ENCODE measurements around the gene NME7.

The NME7 gene

DNA sequence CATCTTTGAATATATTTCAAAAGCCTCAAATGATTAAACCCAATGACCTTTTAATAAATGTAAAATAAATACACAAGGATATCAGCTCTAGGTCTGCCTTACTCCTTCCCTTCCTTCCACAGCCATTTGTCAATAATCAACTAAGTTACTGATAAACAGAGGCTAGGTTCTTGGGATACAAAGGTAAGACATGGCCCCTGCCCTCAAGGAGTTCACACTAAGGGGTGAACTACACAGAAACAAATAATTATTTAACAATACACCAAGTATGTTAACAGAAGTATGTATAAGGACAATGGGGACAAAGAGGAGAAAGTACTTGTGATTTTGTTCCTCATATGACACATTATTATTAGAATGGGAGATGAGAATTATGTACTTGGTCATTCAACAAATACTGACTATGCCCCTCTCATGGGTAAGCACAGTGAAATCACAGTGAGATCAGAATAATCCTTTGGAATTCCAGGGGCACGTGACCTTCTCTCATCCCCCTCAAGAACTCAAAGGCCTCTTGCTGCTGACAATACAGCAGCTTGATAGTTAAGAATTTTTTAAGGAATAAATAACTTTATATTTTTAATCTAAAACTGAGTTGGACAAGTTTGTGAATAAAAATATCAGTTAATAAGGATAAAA is 220.9 kb downstream of the NME7 start (continued):
- no peak for TF ChIP-seq ZNF391 (tag by site-specific recombination; IDR thresholded peaks at IDR 0.05; ENCODE audit: borderline replicate concordance, low read depth)

GRCh38 chr1:169144941-169145626 is 222.5 kb downstream of the NME7 start:
- H3K4me3 ChIP-seq (ENCODE audit: low read depth, low read length) = no peak overlapping the region
- no peaks in the 10 kb centered on the region for H3K36me3 ChIP-seq (ENCODE audit: control insufficient read depth in 2 of 2, insufficient read depth in 1 of 2, low read length in 2 of 2)
- POLR2A ChIA-PET = no interaction called here
- H3K4me1 ChIP-seq (ENCODE audit: control insufficient read depth, insufficient read depth, low read length) = no peaks in the 10 kb centered on the region
- CTCF ChIA-PET = interaction anchor here (0.6 kb wide), 1 partner anchor 360 kb away, joined by 3 read pairs; no protein-coding TSS in a partner anchor
- no peak for TF ChIP-seq ZNF221 (tag by site-specific recombination; IDR thresholded peaks at IDR 0.05; ENCODE audit: borderline replicate concordance)
- no peaks in the 10 kb centered on the region for H3K9me3 ChIP-seq (ENCODE audit: control insufficient read depth, insufficient read depth, low read depth, low read length)
- no peak overlapping the region for H3K27ac ChIP-seq (ENCODE audit: extremely low read depth, low read depth, low read length)

DNA sequence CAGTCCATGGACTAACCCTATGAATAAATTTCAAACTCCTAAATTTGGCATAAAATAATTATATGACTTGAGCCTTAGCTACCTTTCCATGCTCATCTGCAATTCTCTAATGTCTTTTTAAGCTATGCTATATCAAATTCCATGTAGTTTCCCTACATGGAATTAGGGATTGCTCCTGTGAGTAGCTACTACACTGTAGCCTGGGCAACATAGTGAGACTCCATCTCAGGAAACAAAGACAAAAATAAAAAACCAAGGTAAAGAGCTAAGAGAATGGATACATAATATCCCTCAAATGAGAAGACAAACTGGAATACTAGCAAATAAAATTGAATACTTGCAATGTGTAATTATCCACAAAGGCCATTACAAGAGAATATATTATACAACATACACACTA is 223.6 kb downstream of the NME7 start:
- POLR2A ChIA-PET = no interaction called here
- Histone ChIP-seq H3K4me1 (ENCODE audit: control insufficient read depth, insufficient read depth, low read length) (no peaks in the 10 kb centered on the region), H3K4me3 (ENCODE audit: low read depth, low read length) (no peak overlapping the region), H3K27ac (ENCODE audit: extremely low read depth, low read depth, low read length) (no peak overlapping the region), H3K9me3 (ENCODE audit: control insufficient read depth, insufficient read depth, low read depth, low read length) (no peaks in the 10 kb centered on the region), H3K36me3 (ENCODE audit: control insufficient read depth in 2 of 2, insufficient read depth in 1 of 2, low read length in 2 of 2) (no peaks in the 10 kb centered on the region)
- CTCF ChIA-PET = no interaction called here
- TF ChIP-seq ZNF426 (tag by site-specific recombination; IDR thresholded peaks at IDR 0.05) = no peak
- no peak for TF ChIP-seq ZIC2 (tag by site-specific recombination; IDR thresholded peaks at IDR 0.05)
- no peak for TF ChIP-seq ZBTB17 (tag by site-specific recombination; IDR thresholded peaks at IDR 0.05)
- no peak for TF ChIP-seq TSHZ1 (tag by site-specific recombination; IDR thresholded peaks at IDR 0.05; ENCODE audit: borderline replicate concordance)
- no peak for TF ChIP-seq GLI2 (tag by site-specific recombination; IDR thresholded peaks at IDR 0.05; ENCODE audit: borderline replicate concordance, low read depth)
- TF ChIP-seq PRDM1 (tag by site-specific recombination; IDR thresholded peaks at IDR 0.05) = no peak
- TF ChIP-seq ZNF10 (tag by site-specific recombination; IDR thresholded peaks at IDR 0.05) = no peak
- no peak for TF ChIP-seq ZSCAN4 (tag by site-specific recombination; IDR thresholded peaks at IDR 0.05)
- no peak for TF ChIP-seq ZBTB6 (tag by site-specific recombination; IDR thresholded peaks at IDR 0.05)
- TF ChIP-seq ZNF292 (tag by site-specific recombination; IDR thresholded peaks at IDR 0.05; ENCODE audit: borderline replicate concordance, low read depth) = no peak
- no peak for TF ChIP-seq ZNF362 (tag by site-specific recombination; IDR thresholded peaks at IDR 0.05)
- TF ChIP-seq ZBTB21 (tag by site-specific recombination; IDR thresholded peaks at IDR 0.05) = no peak
- TF ChIP-seq ZNF621 (tag by site-specific recombination; IDR thresholded peaks at IDR 0.05) = no peak
- TF ChIP-seq ZNF600 (tag by site-specific recombination; IDR thresholded peaks at IDR 0.05) = no peak

All from HEK293 (cell line).